ENCODE data around the gene B4GALT2.

B4GALT2 gene

GRCh38 chr1:44024903-44025525 is 46.0 kb downstream of the B4GALT2 start:
- Histone ChIP-seq H2AK5ac (ENCODE audit: low read length, severe bottlenecking) (no peak overlapping the region), H3K27me3 (ENCODE audit: control insufficient read depth in 1 of 2, insufficient read depth in 1 of 2, low read length in 2 of 2) (no peaks in the 10 kb centered on the region), H2BK5ac (ENCODE audit: low read depth, low read length, poor library complexity, severe bottlenecking) (no peak overlapping the region), H2AFZ (ENCODE audit: low read depth, low read length) (no peak overlapping the region), H2BK15ac (ENCODE audit: low read depth, poor library complexity, severe bottlenecking) (no peak overlapping the region), H4K8ac (ENCODE audit: low read length) (no peak overlapping the region), H3K18ac (ENCODE audit: low read depth in 1 of 2, low read length in 2 of 2) (no peak overlapping the region), H3K79me1 (replicated peaks; ENCODE audit: low read length, poor library complexity, severe bottlenecking) (no peaks in the 10 kb centered on the region), H3K14ac (ENCODE audit: low read length in 2 of 2) (no peak overlapping the region), H2BK12ac (ENCODE audit: low read length in 2 of 2) (no peak overlapping the region), H4K91ac (ENCODE audit: low read length) (no peak overlapping the region), H3K4me2 (ENCODE audit: low read length, poor library complexity, severe bottlenecking) (no peak overlapping the region), H3K4me1 (ENCODE audit: control insufficient read depth, insufficient read depth, low read depth, low read length) (peaks cover 14% of the 10 kb centered on the region), H3K4ac (ENCODE audit: low read depth in 1 of 2, low read length in 2 of 2) (no peak overlapping the region), H3K23ac (ENCODE audit: low read length in 2 of 2) (no peak overlapping the region), H3K36me3 (ENCODE audit: control insufficient read depth in 1 of 2, insufficient read depth in 2 of 2, low read depth in 1 of 2, low read length in 2 of 2) (peaks cover 0 to 40% of the 10 kb centered on the region in 2 experiments), H3K9me3 (ENCODE audit: control insufficient read depth, low read length) (no peaks in the 10 kb centered on the region), H3K4me3 (ENCODE audit: insufficient read depth in 1 of 2, low read depth in 1 of 2, low read length in 2 of 2) (no peak overlapping the region), H3K27ac (ENCODE audit: low read length, poor library complexity, severe bottlenecking) (no peak overlapping the region), H3K9ac (ENCODE audit: low read length) (no peak overlapping the region), H2BK120ac (ENCODE audit: low read depth, low read length) (no peak overlapping the region)
- no peak for DNase-seq
- WGBS = 89% methylated on average over 13 of the region's 13 CpGs

- Histone ChIP-seq H2AFZ (ENCODE audit: low read depth, low read length) (no peak overlapping the region), H3K23ac (ENCODE audit: low read length in 2 of 2) (no peak overlapping the region), H4K91ac (ENCODE audit: low read length) (no peak overlapping the region), H2AK5ac (ENCODE audit: low read length, severe bottlenecking) (no peak overlapping the region), H3K4me2 (ENCODE audit: low read length, poor library complexity, severe bottlenecking) (no peak overlapping the region), H4K8ac (ENCODE audit: low read length) (no peak overlapping the region), H3K14ac (ENCODE audit: low read length in 2 of 2) (no peak overlapping the region), H3K9ac (ENCODE audit: low read length) (no peak overlapping the region), H3K4me3 (ENCODE audit: insufficient read depth in 1 of 2, low read depth in 1 of 2, low read length in 2 of 2) (no peak overlapping the region), H2BK120ac (ENCODE audit: low read depth, low read length) (no peak overlapping the region), H3K36me3 (ENCODE audit: control insufficient read depth in 1 of 2, insufficient read depth in 2 of 2, low read depth in 1 of 2, low read length in 2 of 2) (peaks cover 0 to 32% of the 10 kb centered on the region in 2 experiments), H3K4me1 (ENCODE audit: control insufficient read depth, insufficient read depth, low read depth, low read length) (peaks cover 14% of the 10 kb centered on the region), H3K9me3 (ENCODE audit: control insufficient read depth, low read length) (no peaks in the 10 kb centered on the region), H3K18ac (ENCODE audit: low read depth in 1 of 2, low read length in 2 of 2) (no peak overlapping the region), H2BK15ac (ENCODE audit: low read depth, poor library complexity, severe bottlenecking) (no peak overlapping the region), H2BK5ac (ENCODE audit: low read depth, low read length, poor library complexity, severe bottlenecking) (no peak overlapping the region), H3K27me3 (ENCODE audit: control insufficient read depth in 1 of 2, insufficient read depth in 1 of 2, low read length in 2 of 2) (no peaks in the 10 kb centered on the region), H3K4ac (ENCODE audit: low read depth in 1 of 2, low read length in 2 of 2) (no peak overlapping the region), H2BK12ac (ENCODE audit: low read length in 2 of 2) (no peak overlapping the region), H3K79me1 (replicated peaks; ENCODE audit: low read length, poor library complexity, severe bottlenecking) (no peaks in the 10 kb centered on the region), H3K27ac (ENCODE audit: low read length, poor library complexity, severe bottlenecking) (no peak overlapping the region)
- DNase-seq = no peak
- 86% methylated on average over 1 of the region's 3 CpGs for WGBS
Observed at GRCh38 chr1:44025816-44026215, 46.8 kb downstream of the B4GALT2 start.

GRCh38 chr1:44027320-44027719 is 48.3 kb downstream of the B4GALT2 start:
- H2AFZ ChIP-seq (ENCODE audit: low read depth, low read length) = no peak overlapping the region
- no peak overlapping the region for H2AK5ac ChIP-seq (ENCODE audit: low read length, severe bottlenecking)
- H3K9ac ChIP-seq (ENCODE audit: low read length) = no peak overlapping the region
- no peak overlapping the region for H3K27ac ChIP-seq (ENCODE audit: low read length, poor library complexity, severe bottlenecking)
- H2BK15ac ChIP-seq (ENCODE audit: low read depth, poor library complexity, severe bottlenecking) = no peak overlapping the region
- no peak overlapping the region for H3K4me3 ChIP-seq (ENCODE audit: insufficient read depth in 1 of 2, low read depth in 1 of 2, low read length in 2 of 2)
- no peaks in the 10 kb centered on the region for H3K79me1 ChIP-seq (replicated peaks; ENCODE audit: low read length, poor library complexity, severe bottlenecking)
- H2BK5ac ChIP-seq (ENCODE audit: low read depth, low read length, poor library complexity, severe bottlenecking) = no peak overlapping the region
- no peak overlapping the region for H3K18ac ChIP-seq (ENCODE audit: low read depth in 1 of 2, low read length in 2 of 2)
- no peak overlapping the region for H4K91ac ChIP-seq (ENCODE audit: low read length)
- no peak overlapping the region for H4K8ac ChIP-seq (ENCODE audit: low read length)
- H2BK12ac ChIP-seq (ENCODE audit: low read length in 2 of 2) = no peak overlapping the region
- H3K14ac ChIP-seq (ENCODE audit: low read length in 2 of 2) = no peak overlapping the region
- H3K4me2 ChIP-seq (ENCODE audit: low read length, poor library complexity, severe bottlenecking) = no peak overlapping the region
- no peaks in the 10 kb centered on the region for H3K9me3 ChIP-seq (ENCODE audit: control insufficient read depth, low read length)
- H2BK120ac ChIP-seq (ENCODE audit: low read depth, low read length) = no peak overlapping the region
- peaks cover 0 to 17% of the 10 kb centered on the region in 2 experiments for H3K36me3 ChIP-seq (ENCODE audit: control insufficient read depth in 1 of 2, insufficient read depth in 2 of 2, low read depth in 1 of 2, low read length in 2 of 2)
- DNase-seq = no peak
- H3K27me3 ChIP-seq (ENCODE audit: control insufficient read depth in 1 of 2, insufficient read depth in 1 of 2, low read length in 2 of 2) = no peaks in the 10 kb centered on the region
- H3K4me1 ChIP-seq (ENCODE audit: control insufficient read depth, insufficient read depth, low read depth, low read length) = peaks cover 23% of the 10 kb centered on the region
- H3K4ac ChIP-seq (ENCODE audit: low read depth in 1 of 2, low read length in 2 of 2) = no peak overlapping the region
- H3K23ac ChIP-seq (ENCODE audit: low read length in 2 of 2) = no peak overlapping the region
- WGBS = 91% methylated on average over 3 of the region's 3 CpGs

DNA sequence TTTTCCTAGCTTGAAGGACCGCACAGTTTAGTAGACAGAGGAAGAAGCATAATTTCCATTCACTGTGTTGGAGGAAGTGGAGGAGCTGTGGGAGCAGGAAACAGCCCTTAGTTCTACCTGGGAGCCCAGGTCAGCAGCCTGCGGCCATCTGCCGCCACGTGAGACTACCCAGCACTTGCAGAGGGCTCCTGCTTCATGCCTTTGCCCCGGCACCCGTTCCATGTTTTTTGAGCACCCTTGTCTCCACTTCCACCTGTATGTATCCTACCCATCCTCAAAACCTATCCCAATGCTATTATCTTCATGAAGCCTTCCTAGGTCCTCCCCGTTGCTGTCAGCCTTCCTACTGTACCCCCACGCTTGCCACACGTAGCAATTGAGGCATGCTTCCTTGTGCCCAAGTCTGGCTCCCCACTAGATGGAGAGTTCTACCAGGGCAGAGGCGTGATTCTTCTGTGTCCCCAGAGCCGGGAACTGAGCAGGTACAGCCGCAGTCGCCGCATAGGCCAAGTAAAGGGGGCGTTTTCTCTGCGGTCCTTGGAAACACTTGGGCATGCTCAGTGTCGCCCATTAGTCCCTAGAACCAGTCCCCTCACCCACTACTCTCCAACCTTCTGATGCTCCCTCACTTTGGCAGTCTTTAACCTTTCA is 50.4 kb downstream of the B4GALT2 start:
- Histone ChIP-seq H3K4ac (ENCODE audit: low read depth in 1 of 2, low read length in 2 of 2) (peak overlapping the region; percentile 17 to 40), H2BK5ac (ENCODE audit: low read depth, low read length, poor library complexity, severe bottlenecking) (no peak overlapping the region), H3K27ac (ENCODE audit: low read length, poor library complexity, severe bottlenecking) (peak overlapping the region; percentile 49), H3K4me2 (ENCODE audit: low read length, poor library complexity, severe bottlenecking) (peak overlapping the region; percentile 76), H3K36me3 (ENCODE audit: control insufficient read depth in 1 of 2, insufficient read depth in 2 of 2, low read depth in 1 of 2, low read length in 2 of 2) (peaks cover 0 to 3% of the 10 kb centered on the region in 2 experiments), H2BK15ac (ENCODE audit: low read depth, poor library complexity, severe bottlenecking) (no peak overlapping the region), H3K27me3 (ENCODE audit: control insufficient read depth in 1 of 2, insufficient read depth in 1 of 2, low read length in 2 of 2) (no peaks in the 10 kb centered on the region), H3K9ac (ENCODE audit: low read length) (peak overlapping the region; percentile 84), H4K91ac (ENCODE audit: low read length) (peak overlapping the region; percentile 87), H3K79me1 (replicated peaks; ENCODE audit: low read length, poor library complexity, severe bottlenecking) (no peaks in the 10 kb centered on the region), H2AFZ (ENCODE audit: low read depth, low read length) (peak overlapping the region; percentile 33), H3K23ac (ENCODE audit: low read length in 2 of 2) (no peak overlapping the region), H3K18ac (ENCODE audit: low read depth in 1 of 2, low read length in 2 of 2) (peak overlapping the region; percentile 37 to 54), H3K14ac (ENCODE audit: low read length in 2 of 2) (no peak overlapping the region), H2BK120ac (ENCODE audit: low read depth, low read length) (no peak overlapping the region), H2BK12ac (ENCODE audit: low read length in 2 of 2) (peak overlapping the region; percentile 18 to 29), H3K4me1 (ENCODE audit: control insufficient read depth, insufficient read depth, low read depth, low read length) (peaks cover 23% of the 10 kb centered on the region), H2AK5ac (ENCODE audit: low read length, severe bottlenecking) (peak overlapping the region; percentile 26), H3K9me3 (ENCODE audit: control insufficient read depth, low read length) (no peaks in the 10 kb centered on the region), H3K4me3 (ENCODE audit: insufficient read depth in 1 of 2, low read depth in 1 of 2, low read length in 2 of 2) (peak overlapping the region; percentile 81 to 85), H4K8ac (ENCODE audit: low read length) (peak overlapping the region; percentile 27)
- no peak for DNase-seq
- WGBS = 40% methylated on average over 17 of the region's 17 CpGs

Data from mesenchymal stem cell (in vitro differentiated cells and primary cell).